ENCODE data around the gene TIPIN. TPM values are rescaled to one million over a fixed set of nuclear protein-coding genes. Genes with fewer than 3 reads are reported as not detected.

The TIPIN gene
- total RNA-seq, 2 donors from 2014 or later: 8.0 to 20.1 TPM

DNA sequence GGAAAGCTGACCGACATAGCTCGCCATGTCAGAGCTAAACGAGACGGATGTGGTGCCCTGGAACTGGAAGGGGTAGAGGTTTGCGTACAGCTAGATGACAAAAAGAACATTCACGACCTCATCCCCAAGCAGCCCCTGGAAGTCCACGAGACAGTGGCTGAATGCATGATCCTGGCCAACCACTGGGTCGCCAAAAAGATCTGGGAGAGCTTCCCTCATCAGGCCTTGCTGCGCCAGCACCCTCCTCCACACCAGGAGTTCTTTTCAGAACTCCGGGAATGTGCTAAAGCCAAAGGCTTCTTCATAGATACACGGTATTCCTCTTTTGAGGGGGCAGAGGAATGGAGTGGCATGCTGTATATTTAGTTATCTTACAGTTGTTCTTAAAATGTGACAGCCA is 30.4 kb downstream of the TIPIN start:
- H3K27ac ChIP-seq: no peak overlapping the region
- no peaks in the 10 kb centered on the region for H3K9me3 ChIP-seq
- H3K36me3 ChIP-seq: no peaks in the 10 kb centered on the region
- no peaks in the 10 kb centered on the region for H3K4me1 ChIP-seq (replicated peaks)
- no peaks in the 10 kb centered on the region for H3K27me3 ChIP-seq (replicated peaks; ENCODE audit: insufficient read depth)
- TF ChIP-seq, protein P1, sequence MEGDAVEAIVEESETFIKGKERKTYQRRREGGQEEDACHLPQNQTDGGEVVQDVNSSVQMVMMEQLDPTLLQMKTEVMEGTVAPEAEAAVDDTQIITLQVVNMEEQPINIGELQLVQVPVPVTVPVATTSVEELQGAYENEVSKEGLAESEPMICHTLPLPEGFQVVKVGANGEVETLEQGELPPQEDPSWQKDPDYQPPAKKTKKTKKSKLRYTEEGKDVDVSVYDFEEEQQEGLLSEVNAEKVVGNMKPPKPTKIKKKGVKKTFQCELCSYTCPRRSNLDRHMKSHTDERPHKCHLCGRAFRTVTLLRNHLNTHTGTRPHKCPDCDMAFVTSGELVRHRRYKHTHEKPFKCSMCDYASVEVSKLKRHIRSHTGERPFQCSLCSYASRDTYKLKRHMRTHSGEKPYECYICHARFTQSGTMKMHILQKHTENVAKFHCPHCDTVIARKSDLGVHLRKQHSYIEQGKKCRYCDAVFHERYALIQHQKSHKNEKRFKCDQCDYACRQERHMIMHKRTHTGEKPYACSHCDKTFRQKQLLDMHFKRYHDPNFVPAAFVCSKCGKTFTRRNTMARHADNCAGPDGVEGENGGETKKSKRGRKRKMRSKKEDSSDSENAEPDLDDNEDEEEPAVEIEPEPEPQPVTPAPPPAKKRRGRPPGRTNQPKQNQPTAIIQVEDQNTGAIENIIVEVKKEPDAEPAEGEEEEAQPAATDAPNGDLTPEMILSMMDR (IDR thresholded peaks at IDR 0.05): no peak
- TF ChIP-seq POLR2A (IDR thresholded peaks at IDR 0.05) (no peak), POLR2AphosphoS5 (IDR thresholded peaks at IDR 0.05) (no peak)
- no peak overlapping the region for H3K4me3 ChIP-seq
- no peak for DNase-seq (ENCODE audit: low spot score)
- 93% methylated on average over 11 of the region's 11 CpGs for WGBS
- intact Hi-C loops (cut with DNase I): no loop called here

DNA sequence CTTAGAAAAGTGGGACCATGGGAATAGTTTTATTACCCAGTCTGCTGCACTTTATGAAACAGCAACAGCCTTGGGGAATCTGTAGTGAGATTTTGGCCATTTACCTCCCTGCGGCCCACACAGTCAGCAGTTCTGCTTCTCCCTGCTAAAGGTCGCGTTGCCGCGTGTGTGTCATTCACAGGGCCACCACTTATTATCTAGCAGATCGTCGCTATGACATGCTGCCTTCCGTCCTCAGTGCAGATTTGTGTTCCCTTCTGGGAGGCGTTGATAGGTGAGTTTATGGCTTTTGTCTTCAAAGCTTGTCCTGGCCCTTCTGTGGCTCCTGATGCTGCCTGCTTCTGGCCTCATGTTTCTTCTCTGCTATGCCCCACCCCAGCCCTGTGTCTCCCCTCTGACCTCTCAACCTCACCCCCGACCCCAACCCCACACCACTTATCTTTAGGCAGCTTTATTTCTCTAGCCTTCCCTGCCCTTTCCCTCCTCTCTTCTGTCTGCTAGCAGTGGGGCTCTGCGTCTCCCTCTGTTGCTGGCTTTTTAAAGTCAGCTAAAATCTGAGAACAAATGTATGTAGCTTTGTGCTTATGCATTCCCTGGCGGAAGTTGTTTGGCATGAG is 33.1 kb downstream of the TIPIN start:
- DNase-seq (ENCODE audit: low spot score): no peak
- no peak overlapping the region for H3K27ac ChIP-seq
- H3K9me3 ChIP-seq: no peaks in the 10 kb centered on the region
- H3K36me3 ChIP-seq: no peaks in the 10 kb centered on the region
- H3K4me1 ChIP-seq (replicated peaks): no peaks in the 10 kb centered on the region
- intact Hi-C loops (cut with DNase I): no loop called here
- no peak overlapping the region for H3K4me3 ChIP-seq
- WGBS: 75% methylated on average over 12 of the region's 12 CpGs
- TF ChIP-seq, protein P1 (IDR thresholded peaks at IDR 0.05): no peak
- TF ChIP-seq POLR2A (IDR thresholded peaks at IDR 0.05): no peak
- TF ChIP-seq POLR2AphosphoS5 (IDR thresholded peaks at IDR 0.05): no peak
- no peaks in the 10 kb centered on the region for H3K27me3 ChIP-seq (replicated peaks; ENCODE audit: insufficient read depth)

- Histone ChIP-seq H3K27me3 (replicated peaks; ENCODE audit: insufficient read depth) (no peaks in the 10 kb centered on the region), H3K4me3 (no peak overlapping the region), H3K27ac (no peak overlapping the region), H3K4me1 (replicated peaks) (no peaks in the 10 kb centered on the region), H3K9me3 (no peaks in the 10 kb centered on the region), H3K36me3 (no peaks in the 10 kb centered on the region)
- WGBS: 93% methylated on average over 2 of the region's 2 CpGs
- no peak for TF ChIP-seq POLR2AphosphoS5 (IDR thresholded peaks at IDR 0.05)
- TF ChIP-seq, protein P1 (IDR thresholded peaks at IDR 0.05): no peak
- no peak for TF ChIP-seq POLR2A (IDR thresholded peaks at IDR 0.05)
- DNase-seq (ENCODE audit: low spot score): no peak
- intact Hi-C loops (cut with DNase I): no loop called here
These were observed 44.3 kb downstream of the TIPIN start for GRCh38 chr15:66312144-66312543.

DNA sequence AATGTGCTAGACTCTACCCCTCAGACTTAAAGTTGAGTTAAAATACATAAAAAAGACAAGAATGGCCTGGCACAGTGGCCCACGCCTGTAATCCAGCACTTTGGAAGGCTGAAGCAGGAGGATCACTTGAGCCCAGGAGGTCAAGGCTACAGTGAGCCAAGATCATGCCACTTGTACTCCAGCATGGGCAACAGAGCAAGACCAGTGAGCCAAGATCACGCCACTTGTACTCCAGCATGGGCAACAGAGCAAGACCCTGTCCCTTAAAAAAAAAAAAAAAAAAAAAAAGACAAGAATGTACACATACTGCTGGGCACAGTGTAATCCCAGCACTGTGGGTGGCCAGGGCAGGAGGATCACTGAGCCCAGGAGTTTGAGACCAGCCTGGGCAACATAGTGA is 45.7 kb downstream of the TIPIN start:
- TF ChIP-seq POLR2A (IDR thresholded peaks at IDR 0.05) (no peak), POLR2AphosphoS5 (IDR thresholded peaks at IDR 0.05) (no peak)
- TF ChIP-seq, protein P1 (IDR thresholded peaks at IDR 0.05): no peak
- Histone ChIP-seq H3K4me1 (replicated peaks) (no peaks in the 10 kb centered on the region), H3K27me3 (replicated peaks; ENCODE audit: insufficient read depth) (no peaks in the 10 kb centered on the region), H3K27ac (no peak overlapping the region), H3K36me3 (no peaks in the 10 kb centered on the region), H3K9me3 (no peaks in the 10 kb centered on the region), H3K4me3 (no peak overlapping the region)
- 94% methylated on average over 2 of the region's 2 CpGs for WGBS
- DNase-seq (ENCODE audit: low spot score): no peak
- intact Hi-C loops (cut with DNase I): no loop called here

- Histone ChIP-seq H3K27me3 (replicated peaks; ENCODE audit: insufficient read depth) (no peaks in the 10 kb centered on the region), H3K36me3 (no peaks in the 10 kb centered on the region), H3K4me3 (no peak overlapping the region), H3K4me1 (replicated peaks) (no peaks in the 10 kb centered on the region), H3K9me3 (no peaks in the 10 kb centered on the region), H3K27ac (no peak overlapping the region)
- intact Hi-C loops (cut with DNase I): no loop called here
- TF ChIP-seq POLR2AphosphoS5 (IDR thresholded peaks at IDR 0.05): no peak
- TF ChIP-seq, protein P1 (IDR thresholded peaks at IDR 0.05): no peak
- no peak for TF ChIP-seq POLR2A (IDR thresholded peaks at IDR 0.05)
- WGBS: 96% methylated on average over 3 of the region's 3 CpGs
- DNase-seq (ENCODE audit: low spot score): no peak
These were observed 46.7 kb downstream of the TIPIN start for GRCh38 chr15:66309828-66310227.

Data from prostate gland (tissue), 2 donors.